DOHH2 (cell line): ENCODE results near the gene PSMA4.

ENCODE experiments used
- H3F3A ChIP-seq: fragments of 200-600 bp; sonication (generic), shearing (Covaris generic); 2 replicates; pipeline ENCODE4 v1.6.0; 2016; ENCODE audit warnings: antibody characterized with exemption, mild to moderate bottlenecking; ENCODE audit not compliant: control insufficient read depth, insufficient read depth
- H3K27ac ChIP-seq: fragments of 200-600 bp; sonication (generic); 2 replicates; pipeline ENCODE4 v1.5.1; 2014; ENCODE audit warnings: low read depth, mild to moderate bottlenecking, low read length, moderate library complexity
- H3K27me3 ChIP-seq: fragments of 200-600 bp; sonication (generic); 2 replicates; pipeline ENCODE4 v1.6.1; 2014; ENCODE audit warnings: mild to moderate bottlenecking, low read length, mixed read lengths; ENCODE audit not compliant: control insufficient read depth
- H3K36me3 ChIP-seq: fragments of 200-600 bp; sonication (generic); 2 replicates; pipeline ENCODE4 v1.6.1; 2014; ENCODE audit warnings: mild to moderate bottlenecking, low read length, moderate library complexity, mixed read lengths; ENCODE audit not compliant: control insufficient read depth
- H3K4me1 ChIP-seq: fragments of 200-600 bp; sonication (generic); 2 replicates; pipeline ENCODE4 v1.6.1; 2014; ENCODE audit warnings: mild to moderate bottlenecking, low read length, mixed read lengths; ENCODE audit not compliant: control insufficient read depth
- H3K4me2 ChIP-seq: fragments of 200-600 bp; sonication (generic); 2 replicates; pipeline ENCODE4 v1.6.0; 2014; ENCODE audit warnings: mild to moderate bottlenecking, low read length, moderate library complexity
- H3K4me3 ChIP-seq: fragments of 200-600 bp; sonication (generic); 2 replicates; pipeline ENCODE4 v1.5.1; 2014; ENCODE audit warnings: mild to moderate bottlenecking, low read length, mixed read lengths
- H3K79me2 ChIP-seq: fragments of 200-600 bp; sonication (generic); 2 replicates; pipeline ENCODE4 v1.6.1; 2014; ENCODE audit warnings: mild to moderate bottlenecking, low read length, mixed read lengths; ENCODE audit not compliant: control insufficient read depth
- H3K9me2 ChIP-seq: fragments of 200-600 bp; sonication (generic); replicated peaks from 2 replicates; pipeline ENCODE4 v1.6.1; 2014; ENCODE audit warnings: mild to moderate bottlenecking, low read length, mixed read lengths; ENCODE audit not compliant: control insufficient read depth
- H3K9me3 ChIP-seq: fragments of 200-600 bp; sonication (generic); 2 replicates; pipeline ENCODE4 v1.6.1; 2014; ENCODE audit warnings: antibody characterized with exemption, low read length, mixed read lengths; ENCODE audit not compliant: control insufficient read depth, insufficient read depth
- H4K20me1 ChIP-seq: fragments of 200-600 bp; sonication (generic); 2 replicates; pipeline ENCODE4 v1.6.0; 2014; ENCODE audit warnings: low read depth, mild to moderate bottlenecking, antibody characterized with exemption, low read length, moderate library complexity; ENCODE audit not compliant: control insufficient read depth, insufficient read depth
- EZH2phosphoT487 ChIP-seq: fragments of 200-600 bp; sonication (generic); IDR thresholded peaks from 2 replicates; pipeline ENCODE4 v1.6.1; 2017; ENCODE audit warnings: borderline replicate concordance, mild to moderate bottlenecking, antibody characterized with exemption, low read length, moderate library complexity, mixed read lengths
- TF ChIP-seq, protein P1 (sequence below): fragments of 200-600 bp; sonication (generic); IDR thresholded peaks from one replicate; pipeline ENCODE4 v1.5.1; 2014; ENCODE audit warnings: antibody characterized with exemption, mild to moderate bottlenecking, low read depth, low read length; ENCODE audit not compliant: poor library complexity, severe bottlenecking

Gene PSMA4

GRCh38 chr15:78570710-78571109 is 30.5 kb downstream of the PSMA4 start:
- H4K20me1 ChIP-seq = no peaks in the 10 kb centered on the region
- peaks cover 10% of the 10 kb centered on the region for H3K27me3 ChIP-seq
- H3F3A ChIP-seq = 0 out of 2 replicates have a peak, but pooled peaks cover 2% of the 10 kb centered on the region
- no peaks in the 10 kb centered on the region for H3K36me3 ChIP-seq
- H3K4me1 ChIP-seq = peaks cover 15% of the 10 kb centered on the region
- no peak overlapping the region for H3K4me3 ChIP-seq
- H3K79me2 ChIP-seq = peaks cover 8% of the 10 kb centered on the region
- H3K4me2 ChIP-seq = no peak overlapping the region
- H3K27ac ChIP-seq = no peak overlapping the region
- TF ChIP-seq EZH2phosphoT487 = no peak
- TF ChIP-seq, protein P1, sequence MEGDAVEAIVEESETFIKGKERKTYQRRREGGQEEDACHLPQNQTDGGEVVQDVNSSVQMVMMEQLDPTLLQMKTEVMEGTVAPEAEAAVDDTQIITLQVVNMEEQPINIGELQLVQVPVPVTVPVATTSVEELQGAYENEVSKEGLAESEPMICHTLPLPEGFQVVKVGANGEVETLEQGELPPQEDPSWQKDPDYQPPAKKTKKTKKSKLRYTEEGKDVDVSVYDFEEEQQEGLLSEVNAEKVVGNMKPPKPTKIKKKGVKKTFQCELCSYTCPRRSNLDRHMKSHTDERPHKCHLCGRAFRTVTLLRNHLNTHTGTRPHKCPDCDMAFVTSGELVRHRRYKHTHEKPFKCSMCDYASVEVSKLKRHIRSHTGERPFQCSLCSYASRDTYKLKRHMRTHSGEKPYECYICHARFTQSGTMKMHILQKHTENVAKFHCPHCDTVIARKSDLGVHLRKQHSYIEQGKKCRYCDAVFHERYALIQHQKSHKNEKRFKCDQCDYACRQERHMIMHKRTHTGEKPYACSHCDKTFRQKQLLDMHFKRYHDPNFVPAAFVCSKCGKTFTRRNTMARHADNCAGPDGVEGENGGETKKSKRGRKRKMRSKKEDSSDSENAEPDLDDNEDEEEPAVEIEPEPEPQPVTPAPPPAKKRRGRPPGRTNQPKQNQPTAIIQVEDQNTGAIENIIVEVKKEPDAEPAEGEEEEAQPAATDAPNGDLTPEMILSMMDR = no peak
- no peaks in the 10 kb centered on the region for H3K9me3 ChIP-seq
- H3K9me2 ChIP-seq = no peaks in the 10 kb centered on the region

DNA sequence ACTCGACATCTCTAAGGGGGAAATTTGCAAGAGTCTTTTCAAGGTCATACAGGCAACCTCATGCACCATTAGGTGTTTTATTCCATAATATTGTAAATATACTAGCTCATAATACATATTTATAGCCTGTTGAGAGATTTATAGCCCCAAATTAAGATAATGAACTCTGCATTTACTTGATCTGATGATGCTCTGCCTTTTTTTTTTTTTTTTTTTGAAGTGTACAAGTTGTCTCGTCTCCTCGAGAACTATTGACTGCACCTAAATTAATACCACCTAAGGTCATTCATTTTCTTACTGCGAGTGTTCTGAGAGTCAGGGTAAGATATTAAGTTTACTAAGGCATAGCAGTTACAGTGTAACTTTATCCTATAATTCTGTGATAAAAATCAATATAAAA is 31.1 kb downstream of the PSMA4 start:
- H3K79me2 ChIP-seq = peaks cover 3% of the 10 kb centered on the region

GRCh38 chr15:78573416-78573815 is 33.2 kb downstream of the PSMA4 start:
- H3K27me3 ChIP-seq = no peaks in the 10 kb centered on the region
- TF ChIP-seq, protein P1 = no peak
- TF ChIP-seq EZH2phosphoT487 = no peak
- no peak overlapping the region for H3K27ac ChIP-seq
- H3K4me1 ChIP-seq = 0 out of 2 replicates have a peak, but pooled peaks cover 3% of the 10 kb centered on the region
- no peak overlapping the region for H3K4me2 ChIP-seq
- no peaks in the 10 kb centered on the region for H3K79me2 ChIP-seq
- no peaks in the 10 kb centered on the region for H3K36me3 ChIP-seq
- H3F3A ChIP-seq = no peaks in the 10 kb centered on the region
- no peaks in the 10 kb centered on the region for H4K20me1 ChIP-seq
- no peak overlapping the region for H3K4me3 ChIP-seq
- H3K9me3 ChIP-seq = no peaks in the 10 kb centered on the region
- no peaks in the 10 kb centered on the region for H3K9me2 ChIP-seq

More for the DNA sequence above, 31.1 kb downstream of the PSMA4 start:
- no peak overlapping the region for H3K27ac ChIP-seq
- H3F3A ChIP-seq = 0 out of 2 replicates have a peak, but pooled peaks cover 2% of the 10 kb centered on the region
- no peaks in the 10 kb centered on the region for H3K9me2 ChIP-seq
- peaks cover 3% of the 10 kb centered on the region; the same call in 1 of the 2 replicates for H3K27me3 ChIP-seq
- no peaks in the 10 kb centered on the region for H3K9me3 ChIP-seq
- H3K4me3 ChIP-seq = no peak overlapping the region
- peaks cover 10% of the 10 kb centered on the region for H3K4me1 ChIP-seq
- TF ChIP-seq, protein P1 = no peak
- TF ChIP-seq EZH2phosphoT487 = no peak
- H3K36me3 ChIP-seq = no peaks in the 10 kb centered on the region
- H3K4me2 ChIP-seq = no peak overlapping the region
- no peaks in the 10 kb centered on the region for H4K20me1 ChIP-seq

GRCh38 chr15:78574944-78575343 is 34.7 kb downstream of the PSMA4 start:
- H3K4me1 ChIP-seq = 0 out of 2 replicates have a peak, but pooled peaks cover 3% of the 10 kb centered on the region
- H3K4me3 ChIP-seq = no peak overlapping the region
- TF ChIP-seq EZH2phosphoT487 = no peak
- TF ChIP-seq, protein P1 = no peak
- H3K27me3 ChIP-seq = no peaks in the 10 kb centered on the region
- H3K9me3 ChIP-seq = no peaks in the 10 kb centered on the region
- no peaks in the 10 kb centered on the region for H3K36me3 ChIP-seq
- H3K79me2 ChIP-seq = no peaks in the 10 kb centered on the region
- H3K27ac ChIP-seq = no peak overlapping the region
- H3K9me2 ChIP-seq = no peaks in the 10 kb centered on the region
- no peaks in the 10 kb centered on the region for H4K20me1 ChIP-seq
- H3K4me2 ChIP-seq = no peak overlapping the region
- no peaks in the 10 kb centered on the region for H3F3A ChIP-seq
